Keratinocyte (primary cell): ENCODE measurements around the gene SLIT3.

ENCODE experiments used
- EZH2 ChIP-seq: IDR thresholded peaks from one replicate; pipeline ENCODE4 v1.6.1; 2012; ENCODE audit warnings: inconsistent platforms, mild to moderate bottlenecking, low read length, moderate library complexity
- TF ChIP-seq, protein P1 (sequence below), 3 experiments: IDR thresholded peaks in 1 of 3; conservative IDR thresholded peaks in 1 of 3; optimal IDR thresholded peaks in 1 of 3; 2 replicates in 2 of 3; 3 replicates in 1 of 3; pipeline versions ENCODE3 to v1.5.1; 2011; ENCODE audit warnings: low read length in 3 of 3, mild to moderate bottlenecking in 3 of 3, moderate library complexity in 2 of 3, control low read depth in 1 of 3, inconsistent platforms in 1 of 3; ENCODE audit not compliant: insufficient read depth in 2 of 3; ENCODE audit errors: extremely low read depth in 1 of 3

DNA sequence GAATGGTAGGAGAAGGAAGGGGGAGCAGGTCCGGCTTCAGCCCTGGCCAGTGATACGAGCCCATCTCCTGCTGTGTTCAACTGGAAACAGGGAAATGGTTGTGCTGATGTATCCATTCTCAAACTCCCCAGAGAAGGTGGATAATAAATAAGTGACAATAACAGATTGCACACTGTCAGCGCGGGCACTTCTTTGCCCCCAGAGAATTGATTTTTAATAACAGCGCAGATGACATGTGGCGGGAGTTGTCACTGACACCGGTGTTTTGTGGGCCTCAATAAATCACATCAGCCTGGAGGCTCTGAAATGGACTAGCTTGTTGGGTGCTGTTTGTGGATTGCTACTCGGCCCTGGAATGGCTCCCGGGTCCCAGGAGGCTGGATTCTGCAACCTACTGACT lies 580.4 kb downstream of the SLIT3 start:
- TF ChIP-seq, protein P1, sequence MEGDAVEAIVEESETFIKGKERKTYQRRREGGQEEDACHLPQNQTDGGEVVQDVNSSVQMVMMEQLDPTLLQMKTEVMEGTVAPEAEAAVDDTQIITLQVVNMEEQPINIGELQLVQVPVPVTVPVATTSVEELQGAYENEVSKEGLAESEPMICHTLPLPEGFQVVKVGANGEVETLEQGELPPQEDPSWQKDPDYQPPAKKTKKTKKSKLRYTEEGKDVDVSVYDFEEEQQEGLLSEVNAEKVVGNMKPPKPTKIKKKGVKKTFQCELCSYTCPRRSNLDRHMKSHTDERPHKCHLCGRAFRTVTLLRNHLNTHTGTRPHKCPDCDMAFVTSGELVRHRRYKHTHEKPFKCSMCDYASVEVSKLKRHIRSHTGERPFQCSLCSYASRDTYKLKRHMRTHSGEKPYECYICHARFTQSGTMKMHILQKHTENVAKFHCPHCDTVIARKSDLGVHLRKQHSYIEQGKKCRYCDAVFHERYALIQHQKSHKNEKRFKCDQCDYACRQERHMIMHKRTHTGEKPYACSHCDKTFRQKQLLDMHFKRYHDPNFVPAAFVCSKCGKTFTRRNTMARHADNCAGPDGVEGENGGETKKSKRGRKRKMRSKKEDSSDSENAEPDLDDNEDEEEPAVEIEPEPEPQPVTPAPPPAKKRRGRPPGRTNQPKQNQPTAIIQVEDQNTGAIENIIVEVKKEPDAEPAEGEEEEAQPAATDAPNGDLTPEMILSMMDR (optimal IDR thresholded peaks at IDR 0.05 in 1 of 3, IDR thresholded peaks at IDR 0.05 in 1 of 3, conservative IDR thresholded peaks at IDR 0.05 in 1 of 3; ENCODE audit: extremely low read depth in 1 of 3, insufficient read depth in 2 of 3, low read length in 3 of 3) = no peak
- TF ChIP-seq EZH2 = no peak
